A673 (cell line): ENCODE measurements around the gene GAS7. TPM values are rescaled to one million over a fixed set of nuclear protein-coding genes. Genes with fewer than 3 reads are reported as not detected.

Experiments
- BruUV-seq: library from RNA; stranded (reverse); fragments of 400-500 nt; replicated peaks from 2 replicates; lab custom pipeline; 2021; lab: Mats Ljungman, UMichigan
- CTCF ChIA-PET: fragments of 300-600 bp; sonication (Branson Sonifier 250); formaldehyde crosslinking; loops from one replicate; lab custom pipeline; 2022; ENCODE audit warnings: antibody characterized with exemption; lab: Charles Lee
- POLR2A ChIA-PET: fragments of 300-600 bp; sonication (Branson Sonifier 250); formaldehyde crosslinking; loops from one replicate; lab custom pipeline; 2022; ENCODE audit warnings: antibody characterized with exemption; ENCODE audit not compliant: low non-redundant PET; lab: Charles Lee
- DNase-seq: peaks from one replicate; pipeline ENCODE4 v3.0.0-alpha.2; 2015; ENCODE audit warnings: low spot score
- H3K27ac ChIP-seq: fragments of 200-600 bp; sonication (generic); 2 replicates; pipeline ENCODE4 v1.5.1; 2016; ENCODE audit warnings: mixed run types, low read depth, mild to moderate bottlenecking, mixed read lengths, antibody characterized with exemption, low read length; ENCODE audit not compliant: poor library complexity, severe bottlenecking
- H3K27me3 ChIP-seq: fragments of 200-600 bp; sonication (generic); replicated peaks from 2 replicates; pipeline ENCODE4 v1.6.1; 2017; ENCODE audit warnings: mixed run types, low read depth, mild to moderate bottlenecking, mixed read lengths, antibody characterized with exemption, low read length; ENCODE audit not compliant: insufficient read depth, poor library complexity
- H3K36me3 ChIP-seq: fragments of 200-600 bp; sonication (generic); 2 replicates; pipeline ENCODE4 v1.6.1; 2016; ENCODE audit warnings: mixed run types, mild to moderate bottlenecking, mixed read lengths, antibody characterized with exemption, low read length; ENCODE audit not compliant: insufficient read depth, poor library complexity, severe bottlenecking
- H3K4me1 ChIP-seq: fragments of 200-600 bp; sonication (generic); 2 replicates; pipeline ENCODE4 v1.6.1; 2017; ENCODE audit warnings: mixed run types, mild to moderate bottlenecking, mixed read lengths, antibody characterized with exemption, low read length; ENCODE audit not compliant: insufficient read depth, poor library complexity, severe bottlenecking
- H3K4me3 ChIP-seq: fragments of 200-600 bp; sonication (generic); 2 replicates; pipeline ENCODE4 v1.5.1; 2016; ENCODE audit warnings: low read depth, mixed run types, mild to moderate bottlenecking, mixed read lengths, low read length; ENCODE audit not compliant: poor library complexity, severe bottlenecking
- H3K9me3 ChIP-seq: fragments of 200-600 bp; sonication (generic); 2 replicates; pipeline ENCODE4 v1.6.1; 2016; ENCODE audit warnings: mixed run types, low read depth, mild to moderate bottlenecking, mixed read lengths, antibody characterized with exemption, low read length; ENCODE audit not compliant: poor library complexity, severe bottlenecking
- CTCF ChIP-seq: fragments of 300-800, 200-600 bp; sonication (generic); conservative IDR thresholded peaks from 2 replicates; pipeline ENCODE4 v1.5.1; 2017; ENCODE audit warnings: low read depth, mild to moderate bottlenecking, antibody characterized with exemption, low read length, moderate library complexity, mixed read lengths
- EZH2 ChIP-seq: fragments of 200-600 bp; sonication (generic); IDR thresholded peaks from 2 replicates; pipeline ENCODE4 v1.6.1; 2017; ENCODE audit warnings: borderline replicate concordance, low read depth, mild to moderate bottlenecking, mixed read lengths, antibody characterized with exemption, low read length; ENCODE audit not compliant: poor library complexity, severe bottlenecking
- intact Hi-C: fragments of 100-400 bp; cut with micrococcal nuclease; formaldehyde crosslinking; loops from one replicate; pipeline ENCODE4 v1.10.0; 2022; ENCODE audit not compliant: unreplicated experiment
- total RNA-seq: library from RNA; stranded (reverse); gene quantifications from 2 replicates; pipeline ENCODE4 v1.2.3, GENCODE V29; 2021

GAS7 gene
- total RNA-seq, 1 experiment from 2014 or later = 2.3 TPM

GRCh38 chr17:10063730-10064241, 134.6 kb downstream of the GAS7 start:
- DNase-seq = no peak
- ChIA-PET CTCF (no interaction called here), POLR2A (no interaction called here)
- Histone ChIP-seq H3K4me3 (no peak overlapping the region), H3K27me3 (no peaks in the 10 kb centered on the region), H3K27ac (no peak overlapping the region), H3K4me1 (no peaks in the 10 kb centered on the region), H3K9me3 (no peaks in the 10 kb centered on the region), H3K36me3 (no peaks in the 10 kb centered on the region)
- intact Hi-C loops = no loop called here
- no TSS peak for BruUV-seq
- TF ChIP-seq EZH2 (no peak), CTCF (no peak)

- Histone ChIP-seq H3K27me3 (no peaks in the 10 kb centered on the region), H3K4me1 (no peaks in the 10 kb centered on the region), H3K27ac (no peak overlapping the region), H3K36me3 (no peaks in the 10 kb centered on the region), H3K9me3 (no peaks in the 10 kb centered on the region), H3K4me3 (no peak overlapping the region)
- DNase-seq = no peak
- TF ChIP-seq CTCF (no peak), EZH2 (no peak)
- POLR2A ChIA-PET = no interaction called here
- intact Hi-C loops = no loop called here
- BruUV-seq = no TSS peak
- CTCF ChIA-PET = no interaction called here
Measured at GRCh38 chr17:10062691-10063385, 135.6 kb downstream of the GAS7 start.

- TF ChIP-seq CTCF = no peak
- CTCF ChIA-PET = no interaction called here
- intact Hi-C loops = no loop called here
- Histone ChIP-seq H3K4me3 (no peak overlapping the region), H3K4me1 (no peaks in the 10 kb centered on the region), H3K27me3 (no peaks in the 10 kb centered on the region), H3K9me3 (no peaks in the 10 kb centered on the region), H3K36me3 (no peaks in the 10 kb centered on the region), H3K27ac (no peak overlapping the region)
- no TSS peak for BruUV-seq
- DNase-seq = no peak
- POLR2A ChIA-PET = no interaction called here
Measured at GRCh38 chr17:10061111-10061845, 137.1 kb downstream of the GAS7 start.
